ENCODE results near the gene FCRL2. TPM values are rescaled to one million over a fixed set of nuclear protein-coding genes. Genes with fewer than 3 reads are reported as not detected.

FCRL2 gene
- total RNA-seq, 3 donors from 2014 or later, result 0.51 to 1.4 (median 1.0) TPM

- intact Hi-C loops (cut with DNase I, micrococcal nuclease), result no loop called here
Observed at GRCh38 chr1:157715736-157716135, 61.2 kb downstream of the FCRL2 start.

GRCh38 chr1:157711802-157712201 is 65.1 kb downstream of the FCRL2 start:
- no peaks in the 10 kb centered on the region for H3K4me1 ChIP-seq (ENCODE audit: low read depth)
- no peak for ATAC-seq
- intact Hi-C loops (cut with DNase I, micrococcal nuclease), result no loop called here
- no peaks in the 10 kb centered on the region for H3K9me3 ChIP-seq
- TF ChIP-seq CTCF (IDR thresholded peaks at IDR 0.05), result no peak
- DNase-seq, result no peak
- H3K36me3 ChIP-seq (ENCODE audit: low read depth), result no peaks in the 10 kb centered on the region
- no peak overlapping the region for H3K4me3 ChIP-seq

More at GRCh38 chr1:157715736-157716135, 61.2 kb downstream of the FCRL2 start:
- no peak for TF ChIP-seq CTCF (IDR thresholded peaks at IDR 0.05)
- Histone ChIP-seq H3K36me3 (ENCODE audit: low read depth) (no peaks in the 10 kb centered on the region), H3K4me1 (ENCODE audit: low read depth) (no peaks in the 10 kb centered on the region), H3K9me3 (no peaks in the 10 kb centered on the region), H3K4me3 (no peak overlapping the region)
- no peak for ATAC-seq
- no peak for DNase-seq

GRCh38 chr1:157704878-157705277 is 72.1 kb downstream of the FCRL2 start:
- DNase-seq (no peak), ATAC-seq (peak; percentile 48)
- TF ChIP-seq CTCF (IDR thresholded peaks at IDR 0.05), result no peak
- H3K4me3 ChIP-seq, result no peak overlapping the region
- H3K9me3 ChIP-seq, result no peaks in the 10 kb centered on the region
- no peaks in the 10 kb centered on the region for H3K4me1 ChIP-seq (ENCODE audit: low read depth)
- intact Hi-C loops (cut with DNase I, micrococcal nuclease), result no loop called here
- no peaks in the 10 kb centered on the region for H3K36me3 ChIP-seq (ENCODE audit: low read depth)

GRCh38 chr1:157703981-157704380 is 73.0 kb downstream of the FCRL2 start:
- H3K4me3 ChIP-seq, result no peak overlapping the region
- no peaks in the 10 kb centered on the region for H3K9me3 ChIP-seq
- no peak for TF ChIP-seq CTCF (IDR thresholded peaks at IDR 0.05)
- DNase-seq (no peak), ATAC-seq (no peak)
- H3K4me1 ChIP-seq (ENCODE audit: low read depth), result no peaks in the 10 kb centered on the region
- H3K36me3 ChIP-seq (ENCODE audit: low read depth), result no peaks in the 10 kb centered on the region
- intact Hi-C loops (cut with DNase I, micrococcal nuclease), result no loop called here

GRCh38 chr1:157702308-157702825 is 74.6 kb downstream of the FCRL2 start:
- Histone ChIP-seq H3K36me3 (ENCODE audit: low read depth) (no peaks in the 10 kb centered on the region), H3K4me3 (no peak overlapping the region), H3K4me1 (ENCODE audit: low read depth) (no peaks in the 10 kb centered on the region), H3K9me3 (no peaks in the 10 kb centered on the region)
- intact Hi-C loops (cut with DNase I, micrococcal nuclease), result no loop called here
- ATAC-seq, result no peak
- no peak for DNase-seq
- no peak for TF ChIP-seq CTCF (IDR thresholded peaks at IDR 0.05)

- Histone ChIP-seq H3K4me1 (ENCODE audit: low read depth) (no peaks in the 10 kb centered on the region), H3K9me3 (no peaks in the 10 kb centered on the region), H3K4me3 (no peak within 1 kb of the TSS), H3K36me3 (ENCODE audit: low read depth) (no peaks in the 10 kb centered on the region)
- intact Hi-C loops (cut with DNase I, micrococcal nuclease), result no loop called here
- ATAC-seq (peak; percentile 41), DNase-seq (no peak)
- TF ChIP-seq CTCF (IDR thresholded peaks at IDR 0.05), result no peak
Observed at GRCh38 chr1:157700732-157701131, 76.2 kb downstream of the FCRL2 start, which contains the start of gene FCRL3. FCRL3 (minus strand) TSS chr1:157700769; CDS start chr1:157700489, 280 bp downstream.
